NCI-H2107 (cell line): ENCODE results near the gene P4HA1.
"Not testable (repeated sequence)": the region's sequence is repeated elsewhere in the genome, so short reads cannot be mapped to it uniquely, and the experiment has no call there.

ENCODE experiments used
- DNase-seq: peaks from one replicate; lab custom pipeline; 2025; lab: John Stamatoyannopoulos, UW

The P4HA1 gene

GRCh38 chr10:73096449-73097304 is at the start of gene P4HA1:
Gene P4HA1, minus strand, starts transcription at chr10:73096866. Its CDS starts 21,983 bp downstream, at chr10:73074883.
- DNase-seq, result peak; percentile 83

- DNase-seq, result no peak
Measured at GRCh38 chr10:73141603-73142002, 44.9 kb upstream of the P4HA1 start.

DNA sequence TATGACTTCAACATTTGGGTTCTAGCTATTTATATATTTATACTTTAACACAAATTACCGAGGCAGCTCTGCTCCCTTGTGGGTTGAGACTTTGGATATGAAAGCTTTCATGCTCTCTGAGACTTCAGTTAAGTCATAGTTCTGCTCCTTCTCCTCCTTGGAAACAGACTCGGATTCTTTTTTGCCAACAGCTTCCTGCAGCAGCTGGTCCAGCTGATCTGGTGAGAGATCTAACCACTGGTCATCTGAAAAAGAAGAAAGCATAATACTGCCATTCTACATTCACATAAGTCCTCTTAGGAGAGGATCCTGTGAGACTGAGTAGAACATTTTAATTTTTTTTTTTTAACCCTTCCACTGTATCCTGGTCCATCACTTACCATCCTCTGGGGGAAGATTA is 42.6 kb upstream of the P4HA1 start:
- DNase-seq, result no peak

DNA sequence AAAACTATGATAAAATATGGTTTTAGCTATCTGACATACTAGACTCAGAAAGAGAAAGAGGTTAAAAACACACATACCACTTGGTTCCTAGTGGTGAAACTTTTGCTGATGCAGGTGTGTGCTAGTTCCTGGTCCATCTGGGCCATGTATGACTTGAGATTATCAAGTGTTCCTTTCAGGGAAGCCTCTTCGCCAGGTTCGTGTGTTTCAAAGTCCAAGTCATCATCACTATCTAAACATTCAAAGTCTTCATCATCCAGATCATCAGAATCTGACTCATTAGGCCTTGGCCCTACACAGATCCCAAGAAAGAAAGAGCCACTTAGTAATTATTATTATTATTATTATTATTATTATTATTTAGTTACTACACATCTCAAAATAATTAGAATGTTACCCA is 40.0 kb upstream of the P4HA1 start:
- DNase-seq, result no peak

DNA sequence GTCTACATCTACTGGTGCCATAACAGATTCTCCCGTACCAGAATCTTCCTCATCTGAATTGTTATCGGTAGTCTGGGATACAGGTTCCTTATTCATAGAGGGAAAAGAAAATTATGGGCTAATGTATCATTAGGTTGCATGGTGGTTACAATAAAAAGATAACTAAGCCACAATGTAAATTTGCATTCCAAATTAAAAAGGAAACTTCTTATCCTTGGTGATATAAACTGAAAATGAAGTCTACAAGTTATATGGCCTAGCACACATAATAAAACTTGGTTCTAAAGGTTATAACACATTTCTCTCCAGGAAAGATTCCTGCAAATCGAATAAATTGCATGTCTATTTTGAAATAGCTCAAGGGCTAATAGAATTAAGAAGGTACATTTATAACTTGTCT is 38.1 kb upstream of the P4HA1 start:
- no peak for DNase-seq

- DNase-seq, result no peak
Measured at GRCh38 chr10:73131913-73132686, 35.4 kb upstream of the P4HA1 start.

- no peak for DNase-seq
Measured at GRCh38 chr10:73131301-73131700, 34.6 kb upstream of the P4HA1 start.

DNA sequence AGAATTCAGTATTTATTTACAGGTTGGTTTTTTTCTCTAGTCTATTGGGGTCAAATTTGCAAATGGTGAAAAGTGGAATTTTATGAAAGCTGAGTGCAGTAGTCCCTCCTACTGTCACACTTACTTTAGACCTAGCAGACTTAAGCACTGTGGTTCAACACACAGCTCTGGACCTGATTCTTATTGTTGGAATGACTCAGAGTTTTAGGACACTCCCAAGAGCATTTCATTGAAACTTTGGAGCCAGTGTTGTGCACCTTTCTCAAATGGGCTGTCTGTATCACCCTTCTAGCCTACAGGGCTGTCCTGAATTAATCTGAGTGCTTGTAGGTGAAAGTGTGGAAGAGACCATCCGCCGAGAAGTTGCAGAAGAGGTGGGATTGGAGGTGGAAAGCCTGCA is 29.7 kb upstream of the P4HA1 start:
- no peak for DNase-seq

DNA sequence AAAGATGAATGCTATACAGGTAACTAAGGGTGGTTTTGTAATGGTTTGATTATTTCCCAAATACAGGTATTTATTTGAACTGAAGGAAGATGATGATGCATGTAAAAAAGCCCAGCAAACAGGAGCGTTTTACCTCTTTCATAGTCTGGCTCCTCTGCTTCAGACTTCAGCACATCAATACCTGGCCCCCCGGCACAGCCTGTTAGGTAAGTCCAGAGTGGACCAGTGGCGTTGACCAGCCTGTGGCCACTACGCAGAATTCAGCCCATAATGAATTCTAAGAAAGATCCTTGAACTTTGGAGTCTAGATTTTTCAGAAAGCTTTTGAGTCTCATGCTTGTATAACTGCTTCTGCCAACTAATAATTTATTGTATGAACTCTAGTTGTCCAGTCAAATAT is 23.3 kb upstream of the P4HA1 start:
- DNase-seq, result no peak

DNA sequence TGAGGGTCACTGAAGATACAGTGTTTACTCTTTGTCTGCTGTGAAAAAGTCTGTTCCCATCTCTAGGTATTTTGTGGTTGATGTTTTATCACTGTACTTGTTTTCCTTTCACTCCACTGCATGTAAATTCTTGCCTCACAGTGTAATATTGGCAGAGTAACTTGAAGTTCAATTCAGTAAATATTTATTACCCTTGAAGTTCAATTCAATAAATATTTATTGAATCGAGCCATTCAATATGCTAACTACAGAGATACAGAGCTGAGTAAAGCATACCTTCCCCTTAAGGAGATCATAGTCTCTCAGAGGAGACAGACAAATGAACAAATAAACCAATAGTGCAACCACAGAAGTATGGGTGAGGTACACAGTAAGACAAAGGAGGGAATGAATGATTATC is 22.8 kb upstream of the P4HA1 start:
- DNase-seq, result no peak

DNA sequence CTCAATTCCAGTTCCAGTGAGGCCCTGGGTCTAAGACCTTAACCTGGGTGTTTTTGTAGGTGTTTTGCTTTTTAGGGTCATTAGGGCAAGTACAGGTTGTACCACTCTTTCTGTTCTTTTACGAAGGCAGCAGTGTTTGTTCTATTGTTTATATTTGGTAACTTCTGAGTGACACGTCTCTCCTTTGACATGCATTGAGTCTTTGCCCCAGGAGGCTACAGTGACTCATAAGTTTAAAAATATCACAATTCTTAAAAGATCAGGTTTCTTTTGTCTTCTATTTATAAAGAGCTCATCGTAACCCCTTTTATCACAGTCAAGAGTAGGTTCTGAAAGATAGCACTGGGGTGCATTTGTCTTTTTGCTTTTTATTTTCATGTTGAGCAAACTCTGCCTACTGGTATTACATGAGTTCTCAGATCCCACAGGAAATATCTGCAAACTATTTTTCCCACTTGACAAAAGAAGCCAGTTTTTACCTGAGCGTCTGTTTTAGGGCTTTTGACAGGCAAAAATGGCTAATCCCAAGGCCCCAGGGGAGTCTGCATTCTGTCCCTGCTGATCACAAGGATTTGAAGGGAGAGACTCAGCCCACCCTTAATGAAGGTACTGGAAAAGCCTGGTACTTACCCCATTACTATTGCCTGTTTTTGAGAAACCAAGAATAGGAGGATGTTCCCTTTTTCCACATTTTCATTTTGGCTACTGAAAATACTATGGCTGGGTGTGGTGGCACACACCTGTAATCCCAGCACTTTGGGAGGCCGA is 21.5 kb upstream of the P4HA1 start:
- no peak for DNase-seq

GRCh38 chr10:73116017-73116416 is 19.4 kb upstream of the P4HA1 start:
- no peak for DNase-seq

DNA sequence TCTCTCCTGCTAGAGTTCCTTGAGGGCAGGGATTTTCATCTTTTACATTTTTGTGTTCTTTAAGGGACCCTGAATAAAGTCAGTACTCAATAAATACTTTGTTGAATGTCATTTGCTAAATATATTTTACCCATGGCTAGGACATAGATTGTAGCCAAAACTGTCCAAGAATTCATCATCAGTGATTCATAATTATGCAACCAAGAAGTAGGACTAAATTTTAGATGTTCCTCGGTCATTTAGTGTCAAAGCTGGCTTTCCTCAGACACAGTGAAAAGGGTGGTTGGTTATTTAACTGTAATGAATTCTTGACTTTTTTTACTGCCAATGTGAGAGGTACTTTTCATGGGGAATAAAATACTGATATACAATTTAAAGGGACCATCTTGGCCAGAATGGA is 16.9 kb upstream of the P4HA1 start:
- no peak for DNase-seq

GRCh38 chr10:73112032-73112431 is 15.4 kb upstream of the P4HA1 start:
- DNase-seq, result not testable (repeated sequence)

GRCh38 chr10:73110345-73110849 is 13.7 kb upstream of the P4HA1 start, which contains the start of gene NUDT13:
Gene NUDT13, plus strand, starts transcription at chr10:73110455. Its CDS starts 3,911 bp downstream, at chr10:73114366.
- no peak for DNase-seq

DNA sequence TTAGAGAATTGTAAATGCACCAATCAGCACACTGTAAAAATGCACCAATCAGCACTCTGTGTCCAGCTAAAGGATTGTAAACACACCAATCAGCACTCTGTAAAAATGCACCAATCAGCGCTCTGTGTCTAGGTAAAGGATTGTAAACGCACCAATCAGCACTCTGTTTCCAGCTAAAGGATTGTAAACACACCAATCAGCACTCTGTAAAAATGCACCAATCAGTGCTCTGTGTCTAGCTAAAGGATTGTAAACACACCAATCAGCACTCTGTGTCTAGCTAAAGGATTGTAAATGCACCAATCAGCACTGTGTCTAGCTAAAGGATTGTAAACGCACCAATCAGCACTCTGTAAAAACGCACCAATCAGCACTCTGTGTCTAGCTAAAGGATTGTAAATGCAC is 12.6 kb upstream of the P4HA1 start:
- DNase-seq, result not testable (repeated sequence)

DNA sequence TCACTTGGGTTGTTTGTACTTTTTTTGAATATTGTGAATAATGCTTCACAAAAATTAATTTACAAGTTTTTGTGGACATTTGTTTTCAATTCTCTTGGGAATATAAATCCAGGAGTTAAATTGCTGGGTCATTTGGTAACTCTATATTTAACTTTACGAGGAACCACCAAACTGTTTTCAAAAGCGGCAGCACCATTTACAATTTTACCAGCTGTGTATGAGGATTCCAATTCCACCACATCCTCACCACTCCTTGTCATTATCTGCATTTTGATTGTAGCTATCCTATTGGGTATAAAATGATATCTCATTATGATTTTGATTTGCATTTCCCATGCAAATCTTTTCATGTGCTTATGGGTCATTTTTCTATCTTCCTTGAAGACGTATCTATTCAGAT is 9.6 kb upstream of the P4HA1 start:
- no peak for DNase-seq

DNA sequence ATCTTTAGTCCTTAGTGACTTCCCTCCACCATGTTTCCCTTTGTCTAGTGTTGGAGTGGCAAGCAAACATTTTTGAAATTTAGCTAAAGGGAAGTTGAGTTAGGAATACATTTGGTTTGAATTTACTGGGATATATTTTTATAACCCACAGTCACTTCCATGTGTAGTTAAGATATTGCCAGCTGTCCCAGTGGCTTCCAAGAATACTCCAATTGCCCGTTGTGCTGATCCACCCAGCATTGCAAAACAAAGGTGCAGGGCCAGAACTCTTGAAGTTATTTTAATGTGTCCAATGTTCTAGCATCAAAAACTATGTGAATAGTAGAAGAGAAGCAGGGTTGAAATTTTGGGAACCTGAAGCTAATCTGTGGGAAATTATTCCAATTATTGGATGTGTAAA is 2.5 kb upstream of the P4HA1 start:
- no peak for DNase-seq

DNA sequence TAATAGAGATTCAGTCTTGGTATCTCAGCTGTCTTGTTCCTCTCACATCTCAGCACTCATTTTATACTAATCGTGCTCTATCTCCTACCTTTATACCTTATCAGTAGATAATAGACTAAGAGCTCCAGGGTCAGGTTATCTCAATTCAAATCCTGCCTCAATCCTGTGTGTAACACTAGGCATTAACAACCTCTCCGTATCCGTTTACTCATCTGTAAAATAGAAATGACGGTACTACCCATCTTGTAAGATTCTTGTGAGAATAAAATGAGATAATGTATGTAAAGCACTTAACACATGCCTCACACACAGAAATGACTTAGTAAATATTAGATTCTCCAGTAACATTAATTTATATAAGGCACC is 622 bp upstream of the P4HA1 start:
- DNase-seq, result no peak

- DNase-seq, result no peak
Measured at GRCh38 chr10:73096041-73096448, 621 bp downstream of the P4HA1 start.

GRCh38 chr10:73095481-73096021 is 1.1 kb downstream of the P4HA1 start:
- no peak for DNase-seq

GRCh38 chr10:73094986-73095480 is 1.6 kb downstream of the P4HA1 start:
- DNase-seq, result no peak
